ENCODE data around the gene PLB1. TPM values are rescaled to one million over a fixed set of nuclear protein-coding genes. Genes with fewer than 3 reads are reported as not detected.

The PLB1 gene
- total RNA-seq, 2 experiments from 2014 or later = 1.3 to 1.6 TPM

GRCh38 chr2:28628987-28629386 is 133.1 kb downstream of the PLB1 start:
- Histone ChIP-seq H3K9me3 (ENCODE audit: control insufficient read depth in 1 of 2, insufficient read depth in 1 of 2, low read length in 2 of 2) (no peaks in the 10 kb centered on the region), H3K4me1 (ENCODE audit: insufficient read depth, low read length) (peaks cover 54% of the 10 kb centered on the region), H3K27ac (ENCODE audit: low read depth in 1 of 2, low read length in 2 of 2) (no peak overlapping the region), H3K27me3 (ENCODE audit: control insufficient read depth in 1 of 2, insufficient read depth in 2 of 2, low read length in 2 of 2) (no peaks in the 10 kb centered on the region), H3K36me3 (ENCODE audit: insufficient read depth, low read length) (no peaks in the 10 kb centered on the region), H3K4me3 (ENCODE audit: low read length) (no peak overlapping the region)
- peaks cover 41% of the 10 kb centered on the region for H3K4me1 Mint-ChIP-seq (ENCODE audit: low read depth)
- ChIA-PET CTCF (no interaction called here), POLR2A (interaction anchor here (0.5 to 3.0 kb wide), 2 partner anchors 8 to 13 kb away, joined by 3 to 10 read pairs; no protein-coding TSS in a partner anchor)
- no peak overlapping the region for H3K27ac Mint-ChIP-seq
- ATAC-seq (ENCODE audit: poor library complexity) (no peak), DNase-seq (no peak)
- H3K4me3 Mint-ChIP-seq = no peak overlapping the region
- intact Hi-C loops (cut with DNase I, micrococcal nuclease) = loop anchor here in 1 of 2 experiments (10.0 kb wide), 1 partner anchor 56 kb away; no protein-coding TSS in a partner anchor
- TF ChIP-seq, protein P1, sequence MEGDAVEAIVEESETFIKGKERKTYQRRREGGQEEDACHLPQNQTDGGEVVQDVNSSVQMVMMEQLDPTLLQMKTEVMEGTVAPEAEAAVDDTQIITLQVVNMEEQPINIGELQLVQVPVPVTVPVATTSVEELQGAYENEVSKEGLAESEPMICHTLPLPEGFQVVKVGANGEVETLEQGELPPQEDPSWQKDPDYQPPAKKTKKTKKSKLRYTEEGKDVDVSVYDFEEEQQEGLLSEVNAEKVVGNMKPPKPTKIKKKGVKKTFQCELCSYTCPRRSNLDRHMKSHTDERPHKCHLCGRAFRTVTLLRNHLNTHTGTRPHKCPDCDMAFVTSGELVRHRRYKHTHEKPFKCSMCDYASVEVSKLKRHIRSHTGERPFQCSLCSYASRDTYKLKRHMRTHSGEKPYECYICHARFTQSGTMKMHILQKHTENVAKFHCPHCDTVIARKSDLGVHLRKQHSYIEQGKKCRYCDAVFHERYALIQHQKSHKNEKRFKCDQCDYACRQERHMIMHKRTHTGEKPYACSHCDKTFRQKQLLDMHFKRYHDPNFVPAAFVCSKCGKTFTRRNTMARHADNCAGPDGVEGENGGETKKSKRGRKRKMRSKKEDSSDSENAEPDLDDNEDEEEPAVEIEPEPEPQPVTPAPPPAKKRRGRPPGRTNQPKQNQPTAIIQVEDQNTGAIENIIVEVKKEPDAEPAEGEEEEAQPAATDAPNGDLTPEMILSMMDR (IDR thresholded peaks at IDR 0.05) = no peak
- no peaks in the 10 kb centered on the region for H3K27me3 Mint-ChIP-seq
- H3K36me3 Mint-ChIP-seq (ENCODE audit: low read depth) = no peaks in the 10 kb centered on the region
- no peaks in the 10 kb centered on the region for H3K9me3 Mint-ChIP-seq

- H3K4me3 Mint-ChIP-seq = no peak overlapping the region
- TF ChIP-seq, protein P1 (IDR thresholded peaks at IDR 0.05) = no peak
- Histone ChIP-seq H3K4me3 (ENCODE audit: low read length) (no peak overlapping the region), H3K36me3 (ENCODE audit: insufficient read depth, low read length) (no peaks in the 10 kb centered on the region), H3K27me3 (ENCODE audit: control insufficient read depth in 1 of 2, insufficient read depth in 2 of 2, low read length in 2 of 2) (no peaks in the 10 kb centered on the region), H3K4me1 (ENCODE audit: insufficient read depth, low read length) (peaks cover 44% of the 10 kb centered on the region), H3K9me3 (ENCODE audit: control insufficient read depth in 1 of 2, insufficient read depth in 1 of 2, low read length in 2 of 2) (no peaks in the 10 kb centered on the region), H3K27ac (ENCODE audit: low read depth in 1 of 2, low read length in 2 of 2) (no peak overlapping the region)
- ATAC-seq (ENCODE audit: poor library complexity) (no peak), DNase-seq (no peak)
- intact Hi-C loops (cut with DNase I, micrococcal nuclease) = loop anchor here in 1 of 2 experiments (10.0 kb wide), 1 partner anchor 55 kb away; no protein-coding TSS in a partner anchor
- H3K4me1 Mint-ChIP-seq (ENCODE audit: low read depth) = peaks cover 32% of the 10 kb centered on the region
- ChIA-PET POLR2A (interaction anchor here (1.5 to 3.0 kb wide), 2 partner anchors 8 to 122 kb away, joined by 4 to 10 read pairs; partner anchors contain the start of gene PPP1CB), CTCF (interaction anchor here (0.9 kb wide), 1 partner anchor 63 kb away, joined by 5 read pairs; no protein-coding TSS in a partner anchor)
- no peaks in the 10 kb centered on the region for H3K36me3 Mint-ChIP-seq (ENCODE audit: low read depth)
- H3K9me3 Mint-ChIP-seq = no peaks in the 10 kb centered on the region
- no peak overlapping the region for H3K27ac Mint-ChIP-seq
- no peaks in the 10 kb centered on the region for H3K27me3 Mint-ChIP-seq
These were observed 134.1 kb downstream of the PLB1 start for GRCh38 chr2:28629910-28630309.

- DNase-seq (no peak), ATAC-seq (ENCODE audit: poor library complexity) (no peak)
- TF ChIP-seq, protein P1 (IDR thresholded peaks at IDR 0.05) = no peak
- ChIA-PET CTCF (interaction anchor here (0.9 kb wide), 1 partner anchor 63 kb away, joined by 5 read pairs; no protein-coding TSS in a partner anchor), POLR2A (interaction anchor here (1.5 to 3.0 kb wide), 2 partner anchors 9 to 121 kb away, joined by 4 to 10 read pairs; partner anchors contain the start of gene PPP1CB)
- peaks cover 40% of the 10 kb centered on the region for H3K4me1 ChIP-seq (ENCODE audit: insufficient read depth, low read length)
- no peak overlapping the region for H3K4me3 Mint-ChIP-seq
- H3K27me3 Mint-ChIP-seq = no peaks in the 10 kb centered on the region
- no peaks in the 10 kb centered on the region for H3K9me3 Mint-ChIP-seq
- no peaks in the 10 kb centered on the region for H3K36me3 Mint-ChIP-seq (ENCODE audit: low read depth)
- H3K27ac ChIP-seq (ENCODE audit: low read depth in 1 of 2, low read length in 2 of 2) = no peak overlapping the region
- no peaks in the 10 kb centered on the region for H3K36me3 ChIP-seq (ENCODE audit: insufficient read depth, low read length)
- no peaks in the 10 kb centered on the region for H3K9me3 ChIP-seq (ENCODE audit: control insufficient read depth in 1 of 2, insufficient read depth in 1 of 2, low read length in 2 of 2)
- H3K4me1 Mint-ChIP-seq (ENCODE audit: low read depth) = peaks cover 27% of the 10 kb centered on the region
- intact Hi-C loops (cut with DNase I, micrococcal nuclease) = no loop called here
- no peaks in the 10 kb centered on the region for H3K27me3 ChIP-seq (ENCODE audit: control insufficient read depth in 1 of 2, insufficient read depth in 2 of 2, low read length in 2 of 2)
- no peak overlapping the region for H3K27ac Mint-ChIP-seq
- H3K4me3 ChIP-seq (ENCODE audit: low read length) = no peak overlapping the region
These were observed 134.5 kb downstream of the PLB1 start for GRCh38 chr2:28630341-28630740.

Measured in CD4-positive, alpha-beta T cell (primary cell).